Esophagus muscularis mucosa (tissue), 3 donors: ENCODE data around the gene PIK3R6.

ENCODE experiments used
- CTCF ChIP-seq, 3 experiments: fragments of 200-600 bp in 2 of 3; fragments of 450-650 bp in 1 of 3; sonication (generic) in 2 of 3; IDR thresholded peaks; one replicate each; pipeline ENCODE4 v1.5.1; 2017 to 2019; ENCODE audit warnings: antibody characterized with exemption in 3 of 3, mild to moderate bottlenecking in 2 of 3, moderate library complexity in 1 of 3
- POLR2A ChIP-seq: fragments of 450-650 bp; IDR thresholded peaks from one replicate; pipeline ENCODE4 v1.6.1; 2017; ENCODE audit warnings: antibody characterized with exemption, moderate library complexity, mild to moderate bottlenecking, low read depth
- POLR2AphosphoS5 ChIP-seq, 2 donors: sonication (generic); formaldehyde crosslinking; IDR thresholded peaks; one replicate each; pipeline ENCODE4 v1.6.1; 2017; ENCODE audit warnings: antibody characterized with exemption in 2 of 2

DNA sequence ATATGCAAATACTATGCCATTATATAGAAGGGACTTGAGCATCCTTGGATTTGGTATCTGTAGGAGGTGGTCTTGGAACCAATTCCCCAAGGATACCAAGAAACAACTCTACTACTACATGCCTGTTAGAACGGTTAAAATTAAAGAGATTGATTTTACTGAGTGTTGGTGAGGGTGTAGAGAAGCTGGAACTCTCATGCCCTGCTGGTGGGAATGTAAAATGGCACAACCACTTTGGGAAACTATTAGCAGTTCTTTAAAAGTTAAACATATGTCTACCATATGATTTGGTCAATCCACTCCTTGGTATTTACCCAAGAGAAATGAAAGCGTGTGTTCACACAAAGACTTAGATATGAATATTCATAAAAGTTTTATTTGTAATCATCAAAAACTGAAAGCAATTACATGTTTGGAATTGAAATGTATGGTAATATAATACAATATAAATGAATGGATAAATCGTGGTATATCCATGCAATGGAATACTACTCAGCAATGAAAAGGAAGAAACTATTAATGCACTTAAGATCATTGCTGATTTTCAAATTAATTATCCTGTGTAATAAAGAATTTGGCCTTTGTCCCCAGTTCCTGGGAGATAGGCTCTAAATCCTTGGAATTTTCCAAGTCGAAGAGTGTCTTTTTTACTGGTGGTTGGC lies 76.1 kb downstream of the PIK3R6 start:
- TF ChIP-seq POLR2AphosphoS5 (IDR thresholded peaks at IDR 0.05) = no peak
- no peak for TF ChIP-seq CTCF (IDR thresholded peaks at IDR 0.05)
- TF ChIP-seq POLR2A = no peak
